Frontal cortex (tissue), 4 donors: ENCODE data around the gene TEX14. TPM values are rescaled to one million over a fixed set of nuclear protein-coding genes. Genes with fewer than 3 reads are reported as not detected.
"Not testable (repeated sequence)": the region's sequence is repeated elsewhere in the genome, so short reads cannot be mapped to it uniquely, and the experiment has no call there.

ENCODE experiments used
- DNase-seq, 2 donors: peaks; one replicate each; pipeline ENCODE4 v3.0.0; 2012; ENCODE audit warnings: low spot score in 2 of 2
- FAIRE-seq: peaks from 2 replicates; lab custom pipeline; 2012; peaks lifted over from hg19 to GRCh38; lab: Jason Lieb, UNC
- total RNA-seq: library from RNA; depleted of rRNA; stranded (reverse); fragments of >200 nt; gene quantifications from one replicate; pipeline ENCODE4 v1.2.3, GENCODE V29; 2014
- donor health status: control.
- donor health status: control.
- donor health status: control.

TEX14 gene
- total RNA-seq, 1 donor from 2014 or later: under 0.01 TPM

GRCh38 chr17:58575511-58575910 lies 116.3 kb downstream of the TEX14 start:
- FAIRE-seq (no peak), DNase-seq (no peak)

- FAIRE-seq (no peak), DNase-seq (no peak)
Observed at GRCh38 chr17:58574025-58574424, 117.8 kb downstream of the TEX14 start.

GRCh38 chr17:58572846-58573245 lies 119.0 kb downstream of the TEX14 start:
- DNase-seq (no peak), FAIRE-seq (no peak)

GRCh38 chr17:58570758-58571157 lies 121.1 kb downstream of the TEX14 start:
- FAIRE-seq (no peak), DNase-seq (no peak)

GRCh38 chr17:58569196-58569595 lies 122.6 kb downstream of the TEX14 start:
- DNase-seq (no peak), FAIRE-seq (no peak)

- FAIRE-seq: no peak
- no peak for DNase-seq
Observed at GRCh38 chr17:58568044-58568799, 123.6 kb downstream of the TEX14 start.

- FAIRE-seq: no peak
- DNase-seq: no peak
Observed at GRCh38 chr17:58565389-58566311, 126.2 kb downstream of the TEX14 start.

- FAIRE-seq (no peak), DNase-seq (no peak)
Observed at GRCh38 chr17:58564971-58565370, 126.9 kb downstream of the TEX14 start.

- FAIRE-seq: no peak
Observed at GRCh38 chr17:58564243-58564642, 127.6 kb downstream of the TEX14 start.

GRCh38 chr17:58560511-58560910 lies 131.3 kb downstream of the TEX14 start:
- DNase-seq: no peak
- FAIRE-seq: no peak

More at GRCh38 chr17:58564243-58564642, 127.6 kb downstream of the TEX14 start:
- no peak for DNase-seq

GRCh38 chr17:58557981-58558380 lies 133.9 kb downstream of the TEX14 start:
- no peak for FAIRE-seq
- DNase-seq: no peak

- DNase-seq: no peak
- no peak for FAIRE-seq
Observed at GRCh38 chr17:58556833-58557250, 135.0 kb downstream of the TEX14 start.

GRCh38 chr17:58555109-58555508 lies 136.7 kb downstream of the TEX14 start:
- peak; percentile 36 for FAIRE-seq
- DNase-seq: not testable (repeated sequence)

GRCh38 chr17:58541249-58541648 lies 150.6 kb downstream of the TEX14 start:
- FAIRE-seq: no peak
- DNase-seq: no peak

GRCh38 chr17:58539698-58540097 lies 152.1 kb downstream of the TEX14 start:
- FAIRE-seq: no peak
- DNase-seq: no peak

- FAIRE-seq (no peak), DNase-seq (no peak)
Observed at GRCh38 chr17:58538811-58539409, 152.9 kb downstream of the TEX14 start.

GRCh38 chr17:58537266-58537665 lies 154.6 kb downstream of the TEX14 start:
- FAIRE-seq: no peak
- no peak for DNase-seq

GRCh38 chr17:58536542-58536941 lies 155.3 kb downstream of the TEX14 start:
- DNase-seq: no peak
- FAIRE-seq: no peak

- DNase-seq (no peak), FAIRE-seq (no peak)
Observed at GRCh38 chr17:58535431-58535830, 156.4 kb downstream of the TEX14 start.

- FAIRE-seq (no peak), DNase-seq (no peak)
Observed at GRCh38 chr17:58534901-58535421, 156.9 kb downstream of the TEX14 start.
